OCI-LY7 (cell line): ENCODE data around the gene IZUMO4.

Experiments used
- CTCF ChIP-seq: fragments of 200-600 bp; sonication (generic); conservative IDR thresholded peaks from 2 replicates; pipeline ENCODE4 v1.5.1; 2014; ENCODE audit warnings: mild to moderate bottlenecking, antibody characterized with exemption, low read length, moderate library complexity, mixed read lengths
- EZH2phosphoT487 ChIP-seq: fragments of 200-600 bp; sonication (generic); IDR thresholded peaks from 2 replicates; pipeline ENCODE4 v1.6.1; 2018; ENCODE audit warnings: low read depth, borderline replicate concordance, mild to moderate bottlenecking, mixed run types, antibody characterized with exemption, low read length, moderate library complexity, mixed read lengths

- TF ChIP-seq CTCF, result no peak
- TF ChIP-seq EZH2phosphoT487, result no peak
Observed at GRCh38 chr19:2054763-2055162, 42.0 kb upstream of the IZUMO4 start.
